A673 (cell line): ENCODE results near the gene CMTM7.

Source experiments
- EZH2 ChIP-seq: fragments of 200-600 bp; sonication (generic); IDR thresholded peaks from 2 replicates; pipeline ENCODE4 v1.6.1; 2017; ENCODE audit warnings: borderline replicate concordance, low read depth, mild to moderate bottlenecking, mixed read lengths, antibody characterized with exemption, low read length; ENCODE audit not compliant: poor library complexity, severe bottlenecking
- TF ChIP-seq, protein P1 (sequence below): fragments of 300-800, 200-600 bp; sonication (generic); conservative IDR thresholded peaks from 2 replicates; pipeline ENCODE4 v1.5.1; 2017; ENCODE audit warnings: low read depth, mild to moderate bottlenecking, antibody characterized with exemption, low read length, moderate library complexity, mixed read lengths

DNA sequence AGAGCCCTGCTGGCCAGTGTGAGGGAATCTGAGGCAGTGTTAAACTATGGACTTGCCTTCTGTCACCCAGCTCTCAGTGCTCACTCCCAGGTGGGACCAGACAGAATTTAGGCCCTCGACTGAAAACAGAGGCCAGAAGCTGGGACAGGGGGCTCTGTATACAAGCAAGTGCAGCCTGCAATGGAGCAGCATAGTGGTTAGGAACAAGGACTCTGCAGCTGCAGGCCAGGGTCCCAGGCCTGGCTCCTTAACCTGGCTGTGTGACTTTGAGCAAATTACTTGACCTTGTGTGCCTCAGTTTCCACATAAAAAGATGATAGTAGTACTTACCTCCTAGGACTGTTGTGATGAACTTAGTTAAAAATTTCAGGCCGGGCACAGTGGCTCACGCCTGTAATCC, 39.8 kb downstream of the CMTM7 start:
- TF ChIP-seq, protein P1, sequence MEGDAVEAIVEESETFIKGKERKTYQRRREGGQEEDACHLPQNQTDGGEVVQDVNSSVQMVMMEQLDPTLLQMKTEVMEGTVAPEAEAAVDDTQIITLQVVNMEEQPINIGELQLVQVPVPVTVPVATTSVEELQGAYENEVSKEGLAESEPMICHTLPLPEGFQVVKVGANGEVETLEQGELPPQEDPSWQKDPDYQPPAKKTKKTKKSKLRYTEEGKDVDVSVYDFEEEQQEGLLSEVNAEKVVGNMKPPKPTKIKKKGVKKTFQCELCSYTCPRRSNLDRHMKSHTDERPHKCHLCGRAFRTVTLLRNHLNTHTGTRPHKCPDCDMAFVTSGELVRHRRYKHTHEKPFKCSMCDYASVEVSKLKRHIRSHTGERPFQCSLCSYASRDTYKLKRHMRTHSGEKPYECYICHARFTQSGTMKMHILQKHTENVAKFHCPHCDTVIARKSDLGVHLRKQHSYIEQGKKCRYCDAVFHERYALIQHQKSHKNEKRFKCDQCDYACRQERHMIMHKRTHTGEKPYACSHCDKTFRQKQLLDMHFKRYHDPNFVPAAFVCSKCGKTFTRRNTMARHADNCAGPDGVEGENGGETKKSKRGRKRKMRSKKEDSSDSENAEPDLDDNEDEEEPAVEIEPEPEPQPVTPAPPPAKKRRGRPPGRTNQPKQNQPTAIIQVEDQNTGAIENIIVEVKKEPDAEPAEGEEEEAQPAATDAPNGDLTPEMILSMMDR, result no peak
- no peak for TF ChIP-seq EZH2
